Spleen (tissue), 11 donors: ENCODE data around the gene RNF222. TPM values are rescaled to one million over a fixed set of nuclear protein-coding genes. Genes with fewer than 3 reads are reported as not detected.
A peak's percentile ranks its signal among the peaks of the same experiment; 100 is the strongest.
"Not testable (repeated sequence)": the region's sequence is repeated elsewhere in the genome, so short reads cannot be mapped to it uniquely, and the experiment has no call there.

Experiments
- DNase-seq: peaks from one replicate; pipeline ENCODE4 v3.0.0-alpha.2; 2020
- H3K27ac ChIP-seq, 8 donors: fragments of 200-600 bp; sonication (generic) in 7 of 8; 1 replicate in 4 of 8; 2 replicates in 4 of 8; pipeline versions ENCODE4 v1.5.0 to v1.8.0; 2016 to 2021; ENCODE audit warnings: inconsistent platforms in 4 of 8, mild to moderate bottlenecking in 4 of 8, moderate library complexity in 1 of 8
- H3K27me3 ChIP-seq, 7 donors: fragments of 200-600 bp; sonication (generic) in 6 of 7; replicated peaks in 1 of 7; 1 replicate in 4 of 7; 2 replicates in 3 of 7; pipeline versions ENCODE4 v1.5.0 to v1.8.0; 2016 to 2021; ENCODE audit warnings: inconsistent platforms in 3 of 7, mild to moderate bottlenecking in 1 of 7
- H3K36me3 ChIP-seq, 6 donors: fragments of 200-600 bp; sonication (generic) in 5 of 6; 1 replicate in 4 of 6; 2 replicates in 2 of 6; pipeline versions ENCODE4 v1.5.0 to v1.8.0; 2016 to 2021; ENCODE audit warnings: inconsistent platforms in 2 of 6
- H3K4me1 ChIP-seq, 6 donors: fragments of 200-600 bp; sonication (generic) in 5 of 6; 1 replicate in 3 of 6; 2 replicates in 3 of 6; pipeline versions ENCODE4 v1.5.0 to v1.8.0; 2016 to 2021; ENCODE audit warnings: inconsistent platforms in 3 of 6
- H3K4me3 ChIP-seq, 8 donors: fragments of 200-600 bp; sonication (generic) in 7 of 8; 1 replicate in 4 of 8; 2 replicates in 4 of 8; pipeline versions ENCODE4 v1.5.0 to v1.8.0; 2016 to 2021; ENCODE audit warnings: inconsistent platforms in 4 of 8, mild to moderate bottlenecking in 4 of 8, moderate library complexity in 2 of 8
- H3K9me3 ChIP-seq, 8 donors: fragments of 200-600 bp; sonication (generic) in 7 of 8; 1 replicate in 4 of 8; 2 replicates in 4 of 8; pipeline versions ENCODE4 v1.5.0 to v1.8.0; 2016 to 2021; ENCODE audit warnings: inconsistent platforms in 4 of 8
- POLR2A ChIP-seq, 3 donors: fragments of 450-650 bp; IDR thresholded peaks; one replicate each; pipeline ENCODE4 v1.5.1; 2017; ENCODE audit warnings: antibody characterized with exemption in 3 of 3, mild to moderate bottlenecking in 1 of 3
- POLR2AphosphoS5 ChIP-seq, 3 donors: sonication (generic); formaldehyde crosslinking; IDR thresholded peaks; one replicate each; pipeline ENCODE4 v1.5.1; 2017; ENCODE audit warnings: antibody characterized with exemption in 3 of 3
- WGBS, 5 donors: extraction: QIAGEN DNeasy Blood & Tissue Kit in 3 of 5; methylation state at CpG; one replicate each; pipeline versions ENCODE4 v1.1.5 to v1.1.7; 2013 to 2018; 5-methylcytosine and 5-hydroxymethylcytosine counted together
- intact Hi-C: fragments of 100-400 bp; cut with DNase I; formaldehyde crosslinking; loops from one replicate; pipeline ENCODE4 v1.15.0; 2023; ENCODE audit warnings: low total_unique reads
- polyA plus RNA-seq, 3 donors: library from polyadenylated mRNA; stranded (reverse); fragments of 200-250 nt; gene quantifications; one replicate each; pipeline ENCODE4 v1.2.1, GENCODE V29; 2013
- total RNA-seq, 7 donors: library from RNA; depleted of rRNA in 3 of 7; stranded (reverse); fragments of >200 nt in 3 of 7; fragmentation: NEBNext Ultra II Directional in 4 of 7; extraction: Animal tissue kit (Norgen Biotek cat#: 25700) in 4 of 7; gene quantifications; one replicate each; pipeline versions ENCODE4 v1.1.0 to v1.2.1, GENCODE V29; 2016 to 2021
- TF ChIP-seq, protein P1 (sequence below), 11 experiments: fragments of 200-600 bp in 7 of 11; fragments of 450-650 bp in 4 of 11; sonication (generic) in 4 of 11; IDR thresholded peaks in 8 of 11; conservative IDR thresholded peaks in 3 of 11; 1 replicate in 7 of 11; 2 replicates in 4 of 11; pipeline versions ENCODE4 v1.4.0 to v1.8.0; 2016 to 2021; ENCODE audit warnings: antibody characterized with exemption in 11 of 11, inconsistent platforms in 4 of 11, mild to moderate bottlenecking in 1 of 11
- donor health status: healthy with polysubstance abuse.
- donor health status: DM: no; HTN: no; CAD: no; lungs with moderate emphysema.
- donor health status: DM: no; HTN: no; CAD: no.
- donor health status: Bipolar disorder and iron deficiency.
- donor health status: healthy.
- donor health status: DM: no; HTN: no; CAD: no.
- donor health status: DM: yes; HTN: yes; CAD: no.

Gene RNF222
- total and polyA plus RNA-seq, 10 donors, result 0.03 to 0.05 TPM; not detected in 8

GRCh38 chr17:8402921-8403536 lies 5.4 kb upstream of the RNF222 start:
- WGBS, 5 donors, result 80 to 88% (median 85%) methylated on average over 11 of the region's 11 CpGs
- no peak overlapping the region for H3K4me3 ChIP-seq
- H3K27ac ChIP-seq, result no peak overlapping the region
- H3K27me3 ChIP-seq, result peaks cover 0 to 66% (median 1%) of the 10 kb centered on the region in 7 donors
- no peak for DNase-seq
- H3K36me3 ChIP-seq, result no peaks in the 10 kb centered on the region
- H3K9me3 ChIP-seq, result no peaks in the 10 kb centered on the region
- no peak for TF ChIP-seq POLR2AphosphoS5 (IDR thresholded peaks at IDR 0.05)
- TF ChIP-seq, protein P1, sequence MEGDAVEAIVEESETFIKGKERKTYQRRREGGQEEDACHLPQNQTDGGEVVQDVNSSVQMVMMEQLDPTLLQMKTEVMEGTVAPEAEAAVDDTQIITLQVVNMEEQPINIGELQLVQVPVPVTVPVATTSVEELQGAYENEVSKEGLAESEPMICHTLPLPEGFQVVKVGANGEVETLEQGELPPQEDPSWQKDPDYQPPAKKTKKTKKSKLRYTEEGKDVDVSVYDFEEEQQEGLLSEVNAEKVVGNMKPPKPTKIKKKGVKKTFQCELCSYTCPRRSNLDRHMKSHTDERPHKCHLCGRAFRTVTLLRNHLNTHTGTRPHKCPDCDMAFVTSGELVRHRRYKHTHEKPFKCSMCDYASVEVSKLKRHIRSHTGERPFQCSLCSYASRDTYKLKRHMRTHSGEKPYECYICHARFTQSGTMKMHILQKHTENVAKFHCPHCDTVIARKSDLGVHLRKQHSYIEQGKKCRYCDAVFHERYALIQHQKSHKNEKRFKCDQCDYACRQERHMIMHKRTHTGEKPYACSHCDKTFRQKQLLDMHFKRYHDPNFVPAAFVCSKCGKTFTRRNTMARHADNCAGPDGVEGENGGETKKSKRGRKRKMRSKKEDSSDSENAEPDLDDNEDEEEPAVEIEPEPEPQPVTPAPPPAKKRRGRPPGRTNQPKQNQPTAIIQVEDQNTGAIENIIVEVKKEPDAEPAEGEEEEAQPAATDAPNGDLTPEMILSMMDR (IDR thresholded peaks at IDR 0.05 in 8 of 11, conservative IDR thresholded peaks at IDR 0.05 in 3 of 11), result no peak
- no peak for TF ChIP-seq POLR2A (IDR thresholded peaks at IDR 0.05)
- no peaks in the 10 kb centered on the region for H3K4me1 ChIP-seq
- intact Hi-C loops, result no loop called here

- Histone ChIP-seq H3K27me3 (peaks cover 0 to 66% (median 0%) of the 10 kb centered on the region in 7 donors), H3K4me3 (no peak overlapping the region), H3K27ac (no peak overlapping the region), H3K36me3 (no peaks in the 10 kb centered on the region), H3K4me1 (no peaks in the 10 kb centered on the region), H3K9me3 (no peaks in the 10 kb centered on the region)
- TF ChIP-seq POLR2A (IDR thresholded peaks at IDR 0.05) (no peak), POLR2AphosphoS5 (IDR thresholded peaks at IDR 0.05) (no peak)
- TF ChIP-seq, protein P1 (IDR thresholded peaks at IDR 0.05 in 8 of 11, conservative IDR thresholded peaks at IDR 0.05 in 3 of 11), result no peak
- 84 to 93% (median 86%) methylated on average over 2 of the region's 2 CpGs for WGBS, 5 donors
- DNase-seq, result no peak
- intact Hi-C loops, result no loop called here
Observed at GRCh38 chr17:8401107-8401506, 3.5 kb upstream of the RNF222 start.

GRCh38 chr17:8398980-8399379 lies 1.4 kb upstream of the RNF222 start:
- Histone ChIP-seq H3K27me3 (peaks cover 0 to 66% (median 0%) of the 10 kb centered on the region in 7 donors), H3K27ac (no peak overlapping the region), H3K36me3 (no peaks in the 10 kb centered on the region), H3K9me3 (no peaks in the 10 kb centered on the region), H3K4me3 (no peak overlapping the region), H3K4me1 (peaks cover 0 to 4% (median 1%) of the 10 kb centered on the region in 6 donors)
- TF ChIP-seq, protein P1 (IDR thresholded peaks at IDR 0.05 in 8 of 11, conservative IDR thresholded peaks at IDR 0.05 in 3 of 11), result no peak
- no peak for TF ChIP-seq POLR2A (IDR thresholded peaks at IDR 0.05)
- no peak for TF ChIP-seq POLR2AphosphoS5 (IDR thresholded peaks at IDR 0.05)
- intact Hi-C loops, result no loop called here
- WGBS, 5 donors, result 60 to 74% (median 62%) methylated on average over 6 of the region's 6 CpGs
- DNase-seq, result peak; percentile 40

DNA sequence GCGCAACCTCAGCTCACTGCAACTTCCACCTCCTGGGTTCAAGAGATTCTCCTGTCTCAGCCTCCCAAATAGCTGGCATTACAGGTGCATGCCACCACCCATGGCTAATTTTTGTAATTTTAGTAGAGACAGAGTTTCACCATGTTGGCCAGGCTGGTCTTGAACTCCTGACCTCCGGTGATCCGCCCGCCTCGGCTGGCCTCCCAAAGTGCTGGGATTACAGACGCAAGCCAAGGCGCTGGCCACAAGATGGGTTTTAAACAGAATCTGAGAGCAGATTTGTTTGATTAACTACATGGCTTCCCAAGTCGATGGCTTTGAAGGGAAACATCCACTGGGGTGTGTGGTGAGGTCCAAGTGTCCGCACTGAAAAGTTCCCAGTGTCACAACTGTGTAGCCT lies 3.1 kb downstream of the RNF222 start:
- WGBS, 5 donors, result 83 to 97% (median 91%) methylated on average over 9 of the region's 9 CpGs
- intact Hi-C loops, H3K27ac ChIP-seq, H3K36me3 ChIP-seq, H3K9me3 ChIP-seq, H3K4me3 ChIP-seq: not testable (repeated sequence)
- Histone ChIP-seq H3K4me1 (peaks cover 0 to 17% (median 8%) of the 10 kb centered on the region in 6 donors), H3K27me3 (peaks cover 0 to 62% (median 0%) of the 10 kb centered on the region in 7 donors)
- peak; percentile 59 for DNase-seq
